Type B pancreatic cell (in vitro differentiated cells): ENCODE measurements around the gene POLR2B. TPM values are rescaled to one million over a fixed set of nuclear protein-coding genes. Genes with fewer than 3 reads are reported as not detected.

Source experiments
- DNase-seq: peaks from one replicate; pipeline ENCODE4 v3.0.0; 2021; ENCODE audit warnings: mixed read lengths; ENCODE audit not compliant: unreplicated experiment; ENCODE audit errors: extremely low spot score
- H3K27ac Mint-ChIP-seq: 2 replicates; pipeline ENCODE4 v1.8.0; 2021; ENCODE audit warnings: mild to moderate bottlenecking, mixed read lengths
- H3K27me3 Mint-ChIP-seq: 2 replicates; pipeline ENCODE4 v1.8.0; 2021; ENCODE audit warnings: mixed read lengths
- H3K36me3 Mint-ChIP-seq: 2 replicates; pipeline ENCODE4 v1.8.0; 2021; ENCODE audit warnings: mixed read lengths
- H3K4me1 Mint-ChIP-seq: one replicate; pipeline ENCODE4 v1.8.0; 2021; ENCODE audit warnings: mixed read lengths; ENCODE audit not compliant: unreplicated experiment
- H3K4me3 Mint-ChIP-seq: 2 replicates; pipeline ENCODE4 v1.8.0; 2021; ENCODE audit warnings: mild to moderate bottlenecking, mixed read lengths
- H3K9me3 Mint-ChIP-seq: 2 replicates; pipeline ENCODE4 v1.8.0; 2021; ENCODE audit warnings: mixed read lengths
- CTCF ChIP-seq: fragments of 200-600 bp; sonication (generic); conservative IDR thresholded peaks from 2 replicates; pipeline ENCODE4 v1.5.0; 2021; ENCODE audit warnings: antibody characterized with exemption, mild to moderate bottlenecking
- total RNA-seq: library from RNA; stranded (reverse); gene quantifications from 2 replicates; pipeline ENCODE4 v1.2.1, GENCODE V29; 2021; ENCODE audit warnings: low replicate concordance

POLR2B gene
- total RNA-seq, 1 donor from 2014 or later: 117 TPM

- no peaks in the 10 kb centered on the region for H3K27me3 Mint-ChIP-seq
- no peak overlapping the region for H3K4me3 Mint-ChIP-seq
- H3K27ac Mint-ChIP-seq: no peak overlapping the region
- H3K4me1 Mint-ChIP-seq: peaks cover 8% of the 10 kb centered on the region
- H3K36me3 Mint-ChIP-seq: peaks cover 48% of the 10 kb centered on the region
- no peak for DNase-seq
- no peak for TF ChIP-seq CTCF
- no peaks in the 10 kb centered on the region for H3K9me3 Mint-ChIP-seq
Measured at GRCh38 chr4:56986952-56987351, 8.3 kb downstream of the POLR2B start.

- Mint-ChIP-seq H3K27ac (no peak overlapping the region), H3K9me3 (no peaks in the 10 kb centered on the region), H3K27me3 (no peaks in the 10 kb centered on the region), H3K4me1 (no peaks in the 10 kb centered on the region), H3K4me3 (no peak overlapping the region), H3K36me3 (peaks cover 47% of the 10 kb centered on the region)
- DNase-seq: no peak
- TF ChIP-seq CTCF: no peak
Measured at GRCh38 chr4:56990109-56990905, 11.6 kb downstream of the POLR2B start.

GRCh38 chr4:56995525-56995924 lies 16.8 kb downstream of the POLR2B start:
- Mint-ChIP-seq H3K4me3 (no peak overlapping the region), H3K4me1 (no peaks in the 10 kb centered on the region), H3K27me3 (no peaks in the 10 kb centered on the region), H3K9me3 (no peaks in the 10 kb centered on the region), H3K27ac (no peak overlapping the region), H3K36me3 (peaks cover 41% of the 10 kb centered on the region)
- no peak for TF ChIP-seq CTCF
- no peak for DNase-seq

GRCh38 chr4:56999751-57000150 lies 21.1 kb downstream of the POLR2B start:
- no peaks in the 10 kb centered on the region for H3K27me3 Mint-ChIP-seq
- no peaks in the 10 kb centered on the region for H3K9me3 Mint-ChIP-seq
- peaks cover 35% of the 10 kb centered on the region for H3K36me3 Mint-ChIP-seq

GRCh38 chr4:57013543-57014120 lies 34.9 kb downstream of the POLR2B start:
- no peaks in the 10 kb centered on the region for H3K9me3 Mint-ChIP-seq
- no peak for TF ChIP-seq CTCF
- no peaks in the 10 kb centered on the region for H3K27me3 Mint-ChIP-seq
- no peak overlapping the region for H3K4me3 Mint-ChIP-seq
- peaks cover 43% of the 10 kb centered on the region for H3K36me3 Mint-ChIP-seq
- no peak for DNase-seq
- H3K27ac Mint-ChIP-seq: no peak overlapping the region
- H3K4me1 Mint-ChIP-seq: no peaks in the 10 kb centered on the region

More at GRCh38 chr4:56999751-57000150, 21.1 kb downstream of the POLR2B start:
- Mint-ChIP-seq H3K4me1 (no peaks in the 10 kb centered on the region), H3K27ac (no peak overlapping the region), H3K4me3 (no peak overlapping the region)
- DNase-seq: no peak
- no peak for TF ChIP-seq CTCF
